HUES48 (cell line): Measurements from ENCODE around the gene WDR38.

ENCODE experiments used
- H3K27ac ChIP-seq: one replicate; pipeline ENCODE4 v1.7.0; 2013; ENCODE audit warnings: low read depth, low read length, inconsistent platforms
- H3K27me3 ChIP-seq: 2 replicates; pipeline ENCODE4 v1.6.1; 2013; ENCODE audit warnings: mild to moderate bottlenecking, low read length; ENCODE audit not compliant: control insufficient read depth, insufficient read depth
- H3K36me3 ChIP-seq: 2 replicates; pipeline ENCODE4 v1.6.1; 2013; ENCODE audit warnings: low read length; ENCODE audit not compliant: control insufficient read depth, insufficient read depth
- H3K4me1 ChIP-seq: 2 replicates; pipeline ENCODE4 v1.6.1; 2013; ENCODE audit warnings: mild to moderate bottlenecking, low read length; ENCODE audit not compliant: control insufficient read depth, insufficient read depth
- H3K4me3 ChIP-seq: 2 replicates; pipeline ENCODE4 v1.5.1; 2013; ENCODE audit warnings: mild to moderate bottlenecking, low read depth, low read length
- H3K9ac ChIP-seq: 2 replicates; pipeline ENCODE4 v1.6.1; 2013; ENCODE audit warnings: mild to moderate bottlenecking, low read depth, low read length, moderate library complexity
- H3K9me3 ChIP-seq: 2 replicates; pipeline ENCODE4 v1.6.1; 2013; ENCODE audit warnings: low read length; ENCODE audit not compliant: control insufficient read depth, insufficient read depth

The WDR38 gene, protein sequence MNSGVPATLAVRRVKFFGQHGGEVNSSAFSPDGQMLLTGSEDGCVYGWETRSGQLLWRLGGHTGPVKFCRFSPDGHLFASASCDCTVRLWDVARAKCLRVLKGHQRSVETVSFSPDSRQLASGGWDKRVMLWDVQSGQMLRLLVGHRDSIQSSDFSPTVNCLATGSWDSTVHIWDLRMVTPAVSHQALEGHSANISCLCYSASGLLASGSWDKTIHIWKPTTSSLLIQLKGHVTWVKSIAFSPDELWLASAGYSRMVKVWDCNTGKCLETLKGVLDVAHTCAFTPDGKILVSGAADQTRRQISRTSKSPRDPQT

DNA sequence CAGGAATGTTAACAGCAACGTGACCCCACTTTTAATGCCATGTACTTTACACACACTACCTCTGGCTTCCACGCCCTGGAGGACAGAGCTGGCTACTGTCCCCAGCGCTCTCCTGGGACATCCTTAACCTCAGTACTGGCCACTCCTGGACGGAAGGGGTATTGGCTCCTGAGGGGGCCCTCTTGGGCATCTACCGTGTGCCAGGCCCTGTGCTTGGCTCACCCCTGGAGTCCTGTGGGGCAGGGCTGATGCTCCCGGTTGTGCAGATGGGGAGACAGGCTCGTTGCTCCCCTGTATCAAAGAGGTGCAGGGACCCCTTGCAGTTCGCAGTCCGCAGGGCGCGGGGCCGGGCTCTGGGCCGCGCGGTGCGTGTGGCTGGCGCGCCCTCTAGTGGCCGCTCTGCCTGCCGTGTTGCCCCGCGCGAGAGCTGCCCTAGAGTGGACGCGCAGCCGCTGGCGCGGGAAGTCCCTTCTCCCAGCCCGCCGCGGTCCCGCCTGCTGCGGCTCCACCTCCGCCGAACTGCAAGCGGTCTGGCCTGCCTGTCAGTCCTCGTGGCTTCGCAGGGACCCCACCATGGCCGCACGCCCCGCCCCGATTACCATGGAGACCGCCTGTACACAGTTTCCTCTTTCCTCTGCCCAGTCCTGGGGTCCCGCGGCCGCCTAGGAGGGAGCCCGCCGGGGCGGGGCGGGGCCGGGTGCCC lies at the start of gene WDR38:
TSS of gene WDR38 (plus strand) at position 632 of the 703 bp plus-strand sequence. CDS start 72 bp downstream, outside the sequence.
- peak within 1 kb of the TSS; percentile 42; the same call in 1 of the 2 replicates for H3K9ac ChIP-seq
- peak within 1 kb of the TSS; percentile 59 for H3K4me3 ChIP-seq
- H3K9me3 ChIP-seq, result no peaks in the 10 kb centered on the region
- H3K27ac ChIP-seq, result no peak within 1 kb of the TSS
- peaks cover 13% of the 10 kb centered on the region for H3K36me3 ChIP-seq
- H3K4me1 ChIP-seq, result 0 out of 2 replicates have a peak, but pooled peaks cover 3% of the 10 kb centered on the region
- no peaks in the 10 kb centered on the region for H3K27me3 ChIP-seq

DNA sequence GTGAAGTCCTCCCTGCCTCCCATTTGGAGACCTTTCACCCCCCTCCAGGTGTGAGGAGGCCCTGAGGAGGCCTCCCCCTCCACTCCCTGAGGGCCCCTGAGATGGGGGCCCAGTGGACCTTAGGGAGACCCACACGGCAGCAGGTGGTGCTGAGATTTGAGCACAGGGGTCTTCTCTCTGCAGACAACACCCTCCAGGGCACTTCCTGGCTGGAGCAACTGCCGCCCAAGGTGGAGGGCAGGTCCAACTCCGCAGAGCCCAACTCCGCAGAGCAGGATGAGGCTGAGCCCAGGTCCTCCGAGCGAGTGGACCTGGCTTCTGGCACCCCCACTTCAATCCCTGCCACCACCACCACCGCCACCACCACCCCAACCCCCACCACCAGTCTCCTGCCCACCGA lies 49.3 kb upstream of the WDR38 start:
- no peak overlapping the region for H3K9ac ChIP-seq
- no peaks in the 10 kb centered on the region for H3K4me1 ChIP-seq
- no peak overlapping the region for H3K27ac ChIP-seq
- no peak overlapping the region for H3K4me3 ChIP-seq
- no peaks in the 10 kb centered on the region for H3K27me3 ChIP-seq
- H3K9me3 ChIP-seq, result no peaks in the 10 kb centered on the region
- H3K36me3 ChIP-seq, result no peaks in the 10 kb centered on the region

DNA sequence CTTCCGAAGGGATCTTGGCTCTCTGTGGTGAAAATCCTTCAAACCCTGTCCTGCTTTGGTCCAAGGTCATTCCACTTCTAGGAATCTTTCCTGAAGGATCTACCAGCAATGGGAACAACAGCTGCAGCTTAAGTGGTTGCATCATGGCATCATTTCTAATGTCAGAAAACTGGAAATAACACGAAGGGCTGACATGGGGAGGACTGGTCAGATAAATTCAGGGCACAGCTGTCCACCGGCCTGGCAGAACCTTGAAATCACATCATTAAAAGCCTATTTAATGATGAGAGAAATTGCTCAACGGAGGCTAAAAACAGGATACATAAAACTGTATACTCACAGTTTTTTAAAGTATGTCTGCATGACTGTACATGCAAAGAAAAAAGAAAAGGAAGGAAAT lies 48.1 kb upstream of the WDR38 start:
- Histone ChIP-seq H3K27me3 (no peaks in the 10 kb centered on the region), H3K4me1 (peaks cover under 1% of the 10 kb centered on the region; the same call in 1 of the 2 replicates), H3K9ac (no peak overlapping the region), H3K36me3 (no peaks in the 10 kb centered on the region), H3K27ac (no peak overlapping the region), H3K9me3 (no peaks in the 10 kb centered on the region), H3K4me3 (no peak overlapping the region)

DNA sequence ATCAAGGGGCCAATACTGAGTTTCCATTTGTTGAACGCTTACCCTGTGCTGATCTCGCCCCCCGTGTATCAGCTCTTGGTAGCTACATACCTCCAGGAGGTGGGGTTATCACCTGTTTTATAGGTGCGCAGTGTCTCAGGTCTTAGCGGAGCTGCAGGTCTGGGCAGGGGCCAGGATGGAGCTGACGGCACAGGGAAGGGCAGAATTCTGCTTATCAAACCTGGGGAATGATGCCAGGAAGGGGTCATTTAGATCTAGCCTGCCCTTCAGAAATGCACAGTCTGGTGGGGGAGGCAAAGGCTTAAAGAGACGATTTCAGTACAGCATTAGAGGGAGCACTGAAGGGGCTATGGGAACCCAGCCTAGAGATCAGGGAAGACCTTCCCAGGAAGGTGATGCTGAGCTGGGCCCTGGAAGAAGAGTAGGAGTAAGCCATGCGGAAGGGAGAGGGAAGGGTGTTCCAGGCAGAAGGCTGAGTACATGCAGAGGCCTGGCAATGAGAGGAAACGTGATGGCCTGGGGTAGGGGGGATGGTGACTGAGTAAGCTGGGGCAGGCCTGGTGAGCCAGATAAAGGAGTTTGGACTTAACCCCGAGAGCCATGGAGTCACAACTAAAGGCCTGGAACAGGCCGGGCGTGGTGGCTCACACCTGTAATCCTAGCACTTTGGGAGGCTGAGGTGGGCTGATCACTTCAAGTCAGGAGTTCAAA lies 44.9 kb upstream of the WDR38 start:
- Histone ChIP-seq H3K27ac (no peak overlapping the region), H3K36me3 (no peaks in the 10 kb centered on the region), H3K9me3 (no peaks in the 10 kb centered on the region), H3K4me1 (peaks cover 26% of the 10 kb centered on the region), H3K27me3 (no peaks in the 10 kb centered on the region), H3K4me3 (no peak overlapping the region), H3K9ac (no peak overlapping the region)

DNA sequence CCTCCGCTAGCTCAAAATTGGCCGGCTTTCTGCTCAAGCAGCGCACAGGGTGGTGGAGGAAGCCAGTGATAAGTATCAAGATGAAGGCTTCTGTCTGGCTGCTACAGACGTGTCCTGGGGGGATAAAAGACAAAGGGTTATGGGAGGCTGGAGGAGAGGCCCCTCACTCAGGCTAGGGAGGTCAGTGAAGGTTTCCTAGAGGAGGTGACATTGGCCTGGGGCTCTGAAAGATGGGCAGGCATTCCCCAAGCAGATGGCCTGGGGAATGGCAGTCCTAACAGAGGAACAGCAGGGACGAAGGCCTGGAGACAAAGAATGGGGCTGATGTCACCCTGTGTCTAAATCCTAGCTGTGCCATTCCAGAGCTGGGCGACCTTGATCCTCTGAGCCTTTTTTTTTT lies 44.0 kb upstream of the WDR38 start:
- H3K27ac ChIP-seq, result no peak overlapping the region
- no peaks in the 10 kb centered on the region for H3K27me3 ChIP-seq
- H3K4me1 ChIP-seq, result peaks cover 32% of the 10 kb centered on the region
- no peaks in the 10 kb centered on the region for H3K36me3 ChIP-seq
- H3K9ac ChIP-seq, result no peak overlapping the region
- no peak overlapping the region for H3K4me3 ChIP-seq
- H3K9me3 ChIP-seq, result no peaks in the 10 kb centered on the region

DNA sequence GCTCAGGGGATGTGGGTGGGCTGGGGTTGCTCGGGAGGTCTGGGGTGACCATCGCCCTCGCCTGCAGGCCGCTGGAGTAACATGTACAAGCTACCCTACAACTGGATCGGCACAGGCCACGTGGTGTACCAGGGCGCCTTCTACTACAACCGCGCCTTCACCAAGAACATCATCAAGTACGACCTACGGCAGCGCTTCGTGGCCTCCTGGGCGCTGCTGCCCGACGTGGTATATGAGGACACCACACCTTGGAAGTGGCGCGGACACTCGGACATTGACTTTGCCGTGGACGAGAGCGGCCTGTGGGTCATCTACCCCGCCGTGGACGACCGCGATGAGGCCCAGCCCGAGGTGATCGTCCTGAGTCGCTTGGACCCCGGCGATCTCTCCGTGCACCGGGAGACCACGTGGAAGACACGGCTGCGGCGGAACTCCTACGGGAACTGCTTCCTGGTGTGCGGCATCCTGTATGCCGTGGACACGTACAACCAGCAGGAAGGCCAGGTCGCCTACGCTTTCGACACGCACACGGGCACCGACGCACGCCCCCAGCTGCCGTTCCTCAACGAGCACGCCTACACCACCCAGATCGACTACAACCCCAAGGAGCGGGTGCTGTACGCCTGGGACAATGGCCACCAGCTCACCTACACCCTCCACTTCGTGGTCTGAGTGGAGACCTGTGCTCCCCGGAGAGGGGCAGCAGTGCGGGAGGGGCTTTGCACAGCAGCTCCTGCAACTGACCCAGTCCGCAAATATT lies 43.3 kb upstream of the WDR38 start:
- H3K36me3 ChIP-seq, result no peaks in the 10 kb centered on the region
- H3K9ac ChIP-seq, result no peak overlapping the region
- no peaks in the 10 kb centered on the region for H3K27me3 ChIP-seq
- peak overlapping the region; percentile 73 for H3K27ac ChIP-seq
- H3K4me1 ChIP-seq, result peaks cover 32% of the 10 kb centered on the region
- no peaks in the 10 kb centered on the region for H3K9me3 ChIP-seq
- H3K4me3 ChIP-seq, result no peak overlapping the region

DNA sequence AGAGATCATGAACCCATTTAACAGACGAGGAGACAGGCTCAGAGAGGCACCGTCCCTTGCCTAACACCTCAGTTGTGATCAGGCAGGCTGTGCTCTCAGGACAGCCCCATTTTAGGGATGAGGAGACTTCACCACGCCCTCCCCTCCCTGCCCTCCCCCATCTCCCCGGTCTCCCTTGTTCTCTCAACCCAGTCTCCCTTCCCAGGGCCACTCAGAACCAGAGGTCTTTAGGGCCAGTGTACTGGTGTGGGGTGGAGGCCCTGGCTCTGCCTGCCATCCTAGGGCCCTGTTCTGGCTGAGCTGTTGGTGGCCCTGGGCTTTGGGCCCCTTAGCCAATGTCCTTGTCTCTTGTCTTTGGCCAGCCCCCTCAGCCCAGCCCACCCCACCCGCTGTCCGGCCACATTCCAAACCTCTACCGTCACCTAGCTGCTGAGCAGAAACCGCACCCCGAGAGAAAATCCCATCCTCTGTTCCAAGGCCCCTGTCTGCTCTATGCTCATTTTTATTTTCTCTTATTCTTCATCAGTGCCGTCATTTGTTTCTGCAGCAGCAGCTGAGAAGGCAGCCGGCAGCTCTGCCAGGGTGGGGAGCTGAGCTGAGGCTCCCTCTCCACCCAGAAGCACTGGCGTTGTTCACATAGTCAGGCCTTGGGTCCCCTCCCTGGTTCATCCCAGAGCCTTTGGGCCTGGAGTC lies 42.5 kb upstream of the WDR38 start:
- Histone ChIP-seq H3K27me3 (no peaks in the 10 kb centered on the region), H3K36me3 (no peaks in the 10 kb centered on the region), H3K4me1 (peaks cover 32% of the 10 kb centered on the region), H3K9me3 (no peaks in the 10 kb centered on the region), H3K9ac (peak overlapping the region; percentile 9; the same call in 1 of the 2 replicates), H3K4me3 (no peak overlapping the region), H3K27ac (peak overlapping the region; percentile 95)

DNA sequence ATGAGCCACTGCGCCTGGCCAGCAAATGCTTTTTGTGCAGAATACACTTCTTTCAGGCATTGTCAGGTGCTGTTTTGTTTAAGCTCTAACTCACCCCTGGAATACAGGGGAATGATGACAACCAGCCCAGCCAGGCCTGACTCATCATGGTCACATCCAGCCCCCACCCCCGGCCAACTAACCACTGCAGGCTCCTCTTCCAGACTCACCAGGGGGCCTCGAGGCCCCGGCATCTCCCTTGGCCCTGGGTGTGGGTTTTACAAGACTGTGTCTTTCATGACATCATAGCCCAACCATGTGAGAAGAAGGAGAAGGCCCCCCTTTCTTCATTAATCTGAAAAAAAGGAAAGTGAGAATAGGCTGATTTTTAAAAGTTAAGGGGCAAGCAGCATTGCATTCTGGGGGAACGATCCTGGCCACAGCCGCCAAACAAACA lies 40.8 kb upstream of the WDR38 start:
- Histone ChIP-seq H3K27me3 (no peaks in the 10 kb centered on the region), H3K9ac (no peak overlapping the region), H3K4me1 (peaks cover 32% of the 10 kb centered on the region), H3K4me3 (no peak overlapping the region), H3K27ac (peak overlapping the region; percentile 68), H3K9me3 (no peaks in the 10 kb centered on the region), H3K36me3 (no peaks in the 10 kb centered on the region)

DNA sequence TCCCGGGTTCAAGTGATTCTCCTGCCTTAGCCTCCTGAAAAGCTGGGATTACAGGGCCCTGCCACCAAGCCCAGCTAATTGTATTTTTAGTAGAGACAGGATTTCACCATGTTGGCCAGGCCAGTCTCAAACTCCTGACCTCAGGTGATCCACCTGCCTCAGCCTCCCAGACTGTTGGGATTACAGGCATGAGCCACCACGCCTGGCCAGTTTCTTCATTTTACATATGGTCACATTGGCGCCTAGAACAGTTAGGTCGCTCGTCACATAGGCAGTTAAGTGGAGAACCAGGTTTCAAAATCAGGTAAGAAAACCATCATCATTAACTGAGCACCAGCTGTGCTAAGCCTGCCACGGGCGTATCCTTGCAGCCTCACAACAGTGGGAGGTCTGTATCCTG lies 40.2 kb upstream of the WDR38 start:
- Histone ChIP-seq H3K36me3 (no peaks in the 10 kb centered on the region), H3K27ac (peak overlapping the region; percentile 68), H3K27me3 (no peaks in the 10 kb centered on the region), H3K9ac (no peak overlapping the region), H3K4me1 (peaks cover 32% of the 10 kb centered on the region), H3K4me3 (no peak overlapping the region), H3K9me3 (no peaks in the 10 kb centered on the region)

DNA sequence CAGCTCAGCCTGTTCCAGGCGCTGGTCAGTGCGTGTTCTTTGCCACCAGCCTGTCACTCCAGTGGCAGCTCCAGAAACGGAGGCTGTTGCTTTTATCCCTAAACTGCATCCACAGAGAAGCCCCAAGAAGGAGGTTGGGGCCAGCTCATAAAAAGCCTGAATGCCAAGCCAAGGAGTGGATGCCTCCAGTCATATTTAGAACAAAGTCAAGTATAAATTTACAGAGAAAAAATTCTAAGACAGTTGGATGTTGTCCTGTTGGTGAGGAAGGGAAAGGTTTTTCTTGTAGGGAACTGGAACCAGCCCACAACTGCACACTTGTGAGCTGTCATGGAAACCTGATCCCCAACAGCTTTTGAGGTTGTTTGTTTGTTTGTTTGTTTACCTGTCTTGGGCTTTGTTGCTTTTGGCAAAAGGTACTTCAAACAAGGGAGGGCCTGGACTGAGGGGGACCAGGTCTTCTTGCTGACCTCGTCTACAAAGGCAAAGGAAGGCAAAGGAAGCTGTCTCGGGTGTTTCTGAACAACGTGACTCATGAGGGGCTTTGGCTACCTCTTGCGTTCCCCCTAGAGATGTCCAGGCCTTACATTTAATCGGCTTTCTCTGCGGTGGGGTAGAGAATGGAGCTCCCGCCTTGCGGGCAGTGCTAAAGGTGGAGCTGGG lies 39.6 kb upstream of the WDR38 start:
- Histone ChIP-seq H3K36me3 (no peaks in the 10 kb centered on the region), H3K27ac (peak overlapping the region; percentile 68), H3K4me1 (peaks cover 33% of the 10 kb centered on the region), H3K9ac (no peak overlapping the region), H3K4me3 (no peak overlapping the region), H3K9me3 (no peaks in the 10 kb centered on the region), H3K27me3 (no peaks in the 10 kb centered on the region)
